SK-N-SH treated with all-trans-retinoic acid at 6 μM for 48 hours (cell line): ENCODE results near the gene FBXL3.

ENCODE experiments used
- CREB5 ChIP-seq: fragments of 250-450 bp; sonication (Bioruptor Pico); IDR thresholded peaks from 2 replicates; pipeline ENCODE4 v1.5.1; 2020; ENCODE audit warnings: low read depth, mild to moderate bottlenecking, moderate library complexity
- ZFP30 ChIP-seq: fragments of 450-650 bp; formaldehyde crosslinking; IDR thresholded peaks from 2 replicates; pipeline ENCODE4 v1.5.0; 2022; ENCODE audit warnings: mild to moderate bottlenecking, moderate library complexity
- ZNF565 ChIP-seq: fragments of 450-650 bp; formaldehyde crosslinking; conservative IDR thresholded peaks from 2 replicates; pipeline ENCODE4 v1.5.0; 2020; ENCODE audit warnings: low read depth, mild to moderate bottlenecking, moderate library complexity

GRCh38 chr13:77056886-77057285, 29.9 kb upstream of the FBXL3 start:
- TF ChIP-seq ZFP30 (CRISPR knock-in tag): no peak
- TF ChIP-seq ZNF565: no peak
- no peak for TF ChIP-seq CREB5
